GM21360 (cell line): Measurements from ENCODE around the gene TRIM44.
A peak's percentile ranks its signal among the peaks of the same experiment; 100 is the strongest.
"Not testable (repeated sequence)": the region's sequence is repeated elsewhere in the genome, so short reads cannot be mapped to it uniquely, and the experiment has no call there.

Source experiments
- ATAC-seq: cut with Tn5 transposase; IDR thresholded peaks from one replicate; pipeline ENCODE4 v1.9.1; 2021; ENCODE audit warnings: mild to moderate bottlenecking, moderate library complexity; ENCODE audit not compliant: unreplicated experiment

The TRIM44 gene

DNA sequence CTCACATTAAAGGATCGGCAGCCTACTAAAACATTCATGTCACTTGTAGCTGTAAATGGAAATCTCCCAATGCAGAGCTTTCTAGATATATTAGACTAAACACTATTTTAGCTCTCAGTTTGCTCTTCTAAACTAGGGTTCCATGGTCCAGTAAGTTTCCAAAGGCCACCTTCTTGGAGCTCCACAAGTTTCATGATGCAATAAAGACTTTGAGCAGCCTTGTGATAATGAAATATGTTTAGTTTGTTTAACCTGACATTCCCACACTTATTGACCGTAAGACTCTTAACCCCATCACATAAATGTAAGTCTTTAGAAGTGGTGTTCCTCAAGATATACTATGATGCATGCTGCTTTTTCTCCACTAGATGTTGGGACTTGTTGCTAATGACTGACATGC, 87.7 kb downstream of the TRIM44 start:
- no peak for ATAC-seq

DNA sequence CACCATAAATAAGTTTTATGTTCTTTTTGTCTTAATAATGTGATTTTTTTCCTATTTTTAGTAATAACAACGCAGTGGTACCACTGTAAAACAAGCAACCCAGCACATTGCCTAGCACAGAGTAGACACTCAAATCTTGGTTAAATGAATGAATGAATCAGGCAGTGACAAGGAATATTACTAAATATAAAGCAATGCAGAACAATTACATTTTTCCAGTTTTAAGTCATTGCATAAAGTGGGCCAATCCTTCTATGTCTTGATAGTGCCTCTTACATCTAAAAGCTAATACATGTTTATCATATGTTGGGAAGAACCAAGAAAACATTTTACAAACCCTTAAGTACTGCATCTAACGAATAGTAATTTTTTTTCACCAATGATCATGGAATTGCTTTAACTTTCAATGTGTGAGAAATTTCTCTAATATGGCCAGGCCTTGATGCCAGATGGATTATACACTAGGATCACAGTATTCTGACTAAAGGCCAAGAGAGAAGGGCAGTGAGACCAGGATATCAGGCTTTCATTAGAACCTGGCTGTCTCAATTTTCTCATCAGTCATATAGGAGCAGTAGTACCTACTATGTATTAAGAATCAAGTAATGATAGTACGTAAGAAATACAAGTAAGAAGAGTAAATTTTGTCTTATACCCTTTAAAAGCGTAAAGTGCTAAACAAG, 88.5 kb downstream of the TRIM44 start:
- ATAC-seq: no peak

DNA sequence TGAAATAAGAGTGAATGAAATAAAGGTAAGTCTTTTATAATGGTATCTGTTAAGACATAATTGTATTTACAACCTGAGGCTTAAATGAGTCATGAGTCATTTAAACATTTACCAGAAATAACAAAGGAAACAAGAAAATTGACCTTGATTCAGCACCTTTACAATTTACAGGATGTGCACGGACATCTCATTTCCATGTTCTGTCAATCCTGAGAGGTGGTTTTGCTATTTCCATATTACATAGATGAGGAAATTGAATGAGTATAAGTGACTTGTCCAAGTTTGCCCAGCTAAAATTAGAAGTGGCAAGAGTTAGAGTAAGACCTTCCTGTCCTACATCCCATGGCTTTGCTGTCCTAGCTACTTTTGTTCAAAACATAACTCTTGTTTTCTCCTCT, 89.1 kb downstream of the TRIM44 start:
- ATAC-seq: no peak

GRCh38 chr11:35752115-35752514, 89.5 kb downstream of the TRIM44 start:
- ATAC-seq: no peak

- not testable (repeated sequence) for ATAC-seq
These were observed 91.0 kb downstream of the TRIM44 start for GRCh38 chr11:35753573-35753972.

- ATAC-seq: not testable (repeated sequence)
These were observed 97.4 kb downstream of the TRIM44 start for GRCh38 chr11:35759951-35760350.

DNA sequence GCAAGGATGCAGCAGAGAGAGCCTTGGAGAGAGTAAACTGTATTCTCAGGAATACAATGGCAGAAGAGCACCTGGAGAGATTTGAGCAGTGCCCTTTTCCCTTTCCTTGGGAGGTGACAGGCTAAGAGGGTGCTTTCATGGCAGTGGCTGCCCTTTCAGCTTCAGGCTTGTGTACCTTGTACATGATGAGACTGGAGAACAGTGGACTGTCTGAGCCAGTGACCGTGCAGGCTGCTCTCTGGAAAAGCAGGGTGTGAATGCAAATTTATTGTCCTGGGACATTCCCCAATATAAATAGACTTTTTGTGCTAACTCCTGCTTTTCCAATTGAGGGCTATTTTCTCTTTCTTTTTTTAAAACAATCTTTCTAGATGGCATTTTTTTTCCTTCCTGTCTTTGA, 99.3 kb downstream of the TRIM44 start:
- no peak for ATAC-seq

DNA sequence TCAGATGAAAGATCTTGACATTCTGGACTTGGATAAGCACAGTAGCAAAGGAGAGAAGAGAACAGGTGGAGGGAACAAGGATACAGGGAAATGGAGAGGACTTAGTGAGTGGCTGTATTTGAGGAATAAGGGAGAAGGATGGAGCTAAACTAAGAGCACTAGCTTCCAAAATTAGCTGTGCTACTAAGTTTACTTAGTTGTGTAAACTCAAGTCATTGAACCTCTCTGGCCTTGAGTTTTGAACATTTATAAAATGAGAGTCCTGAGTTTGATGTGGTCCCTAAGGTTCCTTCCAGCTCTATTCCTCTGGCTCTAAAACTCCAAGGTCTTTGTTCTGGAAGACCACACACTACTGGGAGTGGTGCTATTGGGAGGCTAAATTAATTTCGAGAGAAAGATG, 100.7 kb downstream of the TRIM44 start:
- no peak for ATAC-seq

GRCh38 chr11:35763765-35764164, 101.2 kb downstream of the TRIM44 start:
- ATAC-seq: no peak

- no peak for ATAC-seq
These were observed 101.8 kb downstream of the TRIM44 start for GRCh38 chr11:35764417-35764816.

DNA sequence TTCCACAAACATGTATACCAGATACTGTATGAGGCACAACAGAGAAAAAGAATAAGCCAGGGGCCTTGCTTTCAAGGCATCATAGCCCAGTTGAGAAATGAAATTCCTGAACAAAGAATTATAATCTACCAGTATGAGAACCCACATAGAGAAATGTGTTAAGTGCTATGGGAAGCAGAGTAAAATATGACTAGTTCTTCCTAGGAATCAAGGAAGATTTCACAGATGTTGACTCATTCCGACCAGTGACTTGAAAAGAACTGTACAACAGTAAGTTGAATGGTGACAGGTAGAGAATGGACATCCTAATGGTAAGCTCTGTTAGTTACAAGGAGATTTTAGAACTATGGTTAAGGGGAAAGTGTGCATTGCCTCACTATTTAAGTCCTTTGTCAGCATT, 102.6 kb downstream of the TRIM44 start:
- no peak for ATAC-seq

DNA sequence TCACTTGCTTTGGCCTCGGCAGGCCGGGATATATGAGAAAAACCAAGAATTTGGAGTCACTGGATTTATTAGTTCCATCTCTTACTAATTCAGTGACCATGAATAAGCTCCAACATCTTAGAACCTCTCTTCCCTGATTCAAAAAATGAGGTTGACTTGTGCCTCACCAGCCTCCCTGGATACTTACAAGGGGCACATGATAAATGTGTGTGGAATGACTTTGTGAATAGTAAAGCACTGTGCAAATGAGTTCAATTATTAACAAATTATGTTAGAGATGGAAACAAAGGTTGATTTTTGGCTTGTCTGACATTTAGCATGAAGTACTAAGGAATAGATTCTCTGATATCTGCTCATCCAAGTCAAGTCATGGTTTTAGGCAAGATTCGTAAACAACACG, 104.1 kb downstream of the TRIM44 start:
- no peak for ATAC-seq

GRCh38 chr11:35770425-35770824, 107.8 kb downstream of the TRIM44 start:
- not testable (repeated sequence) for ATAC-seq

- ATAC-seq: no peak
These were observed 109.1 kb downstream of the TRIM44 start for GRCh38 chr11:35771722-35772121.

DNA sequence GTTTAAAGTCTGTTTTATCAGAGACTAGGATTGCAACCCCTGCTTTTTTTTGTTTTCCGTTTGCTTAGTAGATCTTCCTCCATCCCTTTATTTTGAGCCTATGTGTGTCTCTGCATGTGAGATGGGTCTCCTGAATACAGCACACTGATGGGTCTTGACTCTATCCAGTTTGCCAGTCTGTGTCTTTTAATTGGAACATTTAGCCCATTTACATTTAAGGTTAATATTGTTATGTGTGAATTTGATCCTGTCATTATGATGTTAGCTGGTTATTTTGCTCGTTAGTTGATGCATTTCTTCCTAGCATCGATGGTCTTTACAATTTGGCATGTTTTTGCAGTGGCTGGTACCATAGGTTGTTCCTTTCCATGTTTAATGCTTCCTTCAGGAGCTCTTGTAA, 114.7 kb downstream of the TRIM44 start:
- ATAC-seq: not testable (repeated sequence)

- not testable (repeated sequence) for ATAC-seq
These were observed 116.4 kb downstream of the TRIM44 start for GRCh38 chr11:35778943-35779342.

DNA sequence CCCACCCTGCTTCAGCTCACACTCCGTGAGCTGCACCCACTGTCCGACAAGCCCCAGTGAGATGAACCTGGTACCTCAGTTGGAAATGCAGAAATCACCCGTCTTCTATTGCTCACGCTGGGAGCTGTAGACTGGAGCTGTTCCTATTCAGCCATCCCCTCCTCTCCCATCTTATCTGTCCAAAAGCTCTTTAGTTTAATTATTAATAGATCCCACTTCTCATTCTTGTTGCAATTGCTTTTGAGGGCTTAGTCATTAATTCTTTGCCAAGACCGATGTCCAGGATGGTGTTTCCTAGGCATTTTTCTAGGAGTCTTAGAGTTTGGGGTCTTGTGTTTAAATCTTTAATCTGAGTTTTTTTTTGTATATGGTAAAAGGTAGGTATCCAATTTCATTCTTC, 116.8 kb downstream of the TRIM44 start:
- no peak for ATAC-seq

DNA sequence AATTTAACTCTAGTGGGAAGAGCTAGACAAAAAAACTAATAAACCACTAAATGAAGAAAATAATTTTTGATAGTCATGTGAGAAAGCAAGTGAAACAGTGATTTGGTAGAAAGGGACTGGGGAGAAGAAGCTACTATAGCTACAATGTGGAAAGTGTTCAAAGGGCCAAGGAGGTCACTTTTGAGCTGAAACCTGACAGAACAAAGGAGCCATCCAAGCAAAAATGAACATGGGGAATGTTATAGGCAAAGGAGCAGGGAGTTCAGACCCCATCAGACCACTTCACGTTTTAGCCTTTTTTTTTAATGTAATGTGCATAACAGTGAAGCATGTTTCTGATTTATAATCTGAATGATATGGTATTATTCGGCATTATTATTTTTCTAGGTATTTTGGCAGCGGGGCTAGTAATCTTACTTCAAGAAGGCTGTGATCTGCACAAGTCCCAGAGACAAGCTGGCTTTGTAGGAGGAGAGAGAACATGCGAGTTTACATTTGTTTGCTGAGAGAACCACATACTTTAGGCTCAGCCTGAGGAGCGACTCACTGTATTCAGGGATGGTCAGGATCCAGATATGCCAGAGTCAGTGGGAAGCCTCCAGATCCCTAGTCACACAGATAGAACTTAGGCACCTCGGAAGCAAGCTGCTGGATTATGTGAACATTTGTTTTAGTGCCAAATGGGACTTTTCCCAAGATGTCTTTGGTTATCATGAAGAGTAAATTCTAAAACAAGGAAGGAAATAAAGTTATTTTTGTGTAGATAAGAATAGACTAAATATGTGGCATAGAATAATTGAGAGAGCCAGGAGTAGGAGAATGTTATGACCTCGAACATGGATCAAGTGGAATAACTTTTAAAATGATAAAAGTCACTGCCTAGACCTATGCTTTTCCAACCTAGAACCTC, 118.6 kb downstream of the TRIM44 start:
- ATAC-seq: no peak

DNA sequence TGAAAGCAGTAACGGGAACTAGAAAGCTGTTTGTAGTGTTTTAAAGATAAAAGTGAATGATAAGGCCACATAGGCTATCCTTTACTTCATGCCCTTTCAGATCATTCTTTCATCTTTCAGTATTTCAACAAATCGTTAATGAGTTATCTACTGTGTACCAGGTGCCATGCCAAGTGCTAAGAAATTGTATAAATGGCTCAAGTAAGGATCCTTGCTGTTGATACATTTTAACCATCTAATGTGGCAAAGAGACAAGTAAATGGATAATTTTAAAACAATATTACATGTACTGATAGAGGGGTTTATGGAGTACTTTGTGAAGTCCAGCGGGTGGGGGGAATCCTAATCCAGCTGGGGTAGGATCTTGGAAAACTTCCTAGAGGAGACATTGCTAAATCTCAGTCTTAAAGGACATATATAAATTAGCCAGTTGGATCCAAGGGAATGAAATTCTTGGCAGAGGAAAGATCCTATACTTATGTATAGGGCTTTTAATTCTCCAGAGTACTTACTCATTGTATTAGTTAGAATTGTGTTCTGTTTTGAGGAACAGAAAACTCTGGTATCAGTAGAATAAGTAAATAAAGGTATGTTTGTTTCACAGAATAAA, 119.4 kb downstream of the TRIM44 start:
- ATAC-seq: no peak

DNA sequence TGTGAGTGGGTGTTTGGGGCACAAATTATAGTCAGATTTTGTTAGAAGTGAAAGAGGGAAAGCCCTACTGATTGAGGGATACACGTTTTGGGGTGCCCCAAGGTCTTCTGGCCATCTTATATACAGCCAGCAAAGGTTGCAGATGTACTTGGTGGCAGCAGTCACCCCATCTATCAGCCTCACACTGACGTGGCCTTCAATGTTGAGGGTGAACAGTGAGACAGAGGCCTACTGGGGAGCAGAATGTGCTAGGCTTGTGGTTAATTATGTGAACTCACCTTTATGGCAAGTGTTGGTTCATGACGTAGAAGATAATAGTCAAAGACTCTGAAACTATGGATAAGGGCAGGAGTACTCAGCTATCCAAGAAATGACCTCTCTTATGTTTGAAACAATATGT, 121.2 kb downstream of the TRIM44 start:
- no peak for ATAC-seq

GRCh38 chr11:35784699-35785098, 122.1 kb downstream of the TRIM44 start:
- peak; percentile 61 for ATAC-seq
